ENCODE results near the gene MEIS2. TPM values are rescaled to one million over a fixed set of nuclear protein-coding genes. Genes with fewer than 3 reads are reported as not detected.
A peak's percentile ranks its signal among the peaks of the same experiment; 100 is the strongest.

The MEIS2 gene
- polyA plus RNA-seq, 1 donor from 2014 or later: not detected

DNA sequence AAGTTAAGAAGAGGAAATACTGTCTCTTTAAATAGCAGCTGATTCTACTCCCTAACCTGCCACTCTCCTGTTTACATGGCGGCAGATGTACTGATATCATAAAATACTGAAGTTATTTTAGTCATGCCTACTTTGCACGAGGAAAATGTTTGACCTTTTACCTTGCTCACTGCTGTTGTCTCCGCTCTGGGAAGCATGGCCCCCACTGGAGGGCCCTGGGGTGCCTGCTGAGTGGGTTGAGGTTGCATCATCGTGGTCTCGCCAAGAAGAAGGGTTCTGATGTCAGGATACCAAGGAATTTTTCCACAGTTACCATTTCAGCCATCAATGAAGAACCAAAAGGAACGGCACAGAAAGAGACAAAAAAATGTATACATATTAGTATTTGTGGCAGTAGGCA is 16.7 kb downstream of the MEIS2 start:
- Mint-ChIP-seq H3K4me1 (peaks cover 0 to 1% (median 0%) of the 10 kb centered on the region in 3 donors), H3K4me3 (no peak overlapping the region), H3K27me3 (peaks cover 3% of the 10 kb centered on the region), H3K27ac (no peak overlapping the region), H3K9me3 (no peaks in the 10 kb centered on the region), H3K36me3 (no peaks in the 10 kb centered on the region)

- H3K27me3 Mint-ChIP-seq: peaks cover 3% of the 10 kb centered on the region
- no peaks in the 10 kb centered on the region for H3K9me3 Mint-ChIP-seq
- no peaks in the 10 kb centered on the region for H3K36me3 Mint-ChIP-seq
- no peak overlapping the region for H3K4me3 Mint-ChIP-seq
- H3K4me1 Mint-ChIP-seq: peaks cover 0 to 1% (median 0%) of the 10 kb centered on the region in 3 donors
- H3K27ac Mint-ChIP-seq: no peak overlapping the region
Measured at GRCh38 chr15:37081983-37082382, 18.4 kb downstream of the MEIS2 start.

DNA sequence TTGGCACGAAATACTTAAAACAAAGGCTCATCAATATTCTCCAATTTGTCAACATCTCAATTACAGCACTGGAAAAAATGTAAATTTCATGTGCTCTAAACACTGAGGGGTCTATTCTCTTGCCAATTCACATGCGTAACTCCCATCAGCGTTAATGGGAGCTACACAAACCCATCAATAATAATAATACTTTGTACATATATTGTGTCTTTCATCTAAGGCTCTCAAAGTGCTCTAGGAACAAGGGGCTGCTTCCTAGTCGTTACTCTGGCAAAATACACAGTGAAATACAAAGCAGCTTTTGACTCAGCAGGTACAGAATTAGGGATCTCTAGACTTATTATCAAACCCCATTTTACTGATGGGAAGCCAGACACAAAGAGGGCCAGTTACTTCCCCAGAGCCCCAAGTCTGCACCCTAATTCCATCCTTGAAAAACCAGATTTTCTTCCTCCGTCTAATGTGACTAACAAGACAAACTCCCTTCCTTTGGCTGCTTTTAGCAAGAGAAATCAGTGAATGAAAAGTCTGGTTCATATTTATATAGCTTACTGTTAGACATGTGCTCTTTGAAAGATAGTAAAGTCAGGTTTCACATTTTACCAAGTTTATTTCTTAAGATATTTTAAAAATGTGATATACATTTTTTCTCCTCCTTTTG is 20.0 kb downstream of the MEIS2 start:
- Mint-ChIP-seq H3K36me3 (no peaks in the 10 kb centered on the region), H3K4me1 (peaks cover 0 to 4% (median 2%) of the 10 kb centered on the region in 3 donors), H3K27me3 (peaks cover 5% of the 10 kb centered on the region), H3K27ac (peak overlapping the region in 1 of 3 donors; percentile 62), H3K9me3 (no peaks in the 10 kb centered on the region), H3K4me3 (no peak overlapping the region)

- H3K4me3 Mint-ChIP-seq: no peak overlapping the region
- no peak overlapping the region for H3K27ac Mint-ChIP-seq
- H3K4me1 Mint-ChIP-seq: peaks cover 0 to 4% (median 2%) of the 10 kb centered on the region in 3 donors
- H3K36me3 Mint-ChIP-seq: no peaks in the 10 kb centered on the region
- H3K9me3 Mint-ChIP-seq: no peaks in the 10 kb centered on the region
- peaks cover 5% of the 10 kb centered on the region for H3K27me3 Mint-ChIP-seq
Measured at GRCh38 chr15:37079726-37080125, 20.6 kb downstream of the MEIS2 start.

DNA sequence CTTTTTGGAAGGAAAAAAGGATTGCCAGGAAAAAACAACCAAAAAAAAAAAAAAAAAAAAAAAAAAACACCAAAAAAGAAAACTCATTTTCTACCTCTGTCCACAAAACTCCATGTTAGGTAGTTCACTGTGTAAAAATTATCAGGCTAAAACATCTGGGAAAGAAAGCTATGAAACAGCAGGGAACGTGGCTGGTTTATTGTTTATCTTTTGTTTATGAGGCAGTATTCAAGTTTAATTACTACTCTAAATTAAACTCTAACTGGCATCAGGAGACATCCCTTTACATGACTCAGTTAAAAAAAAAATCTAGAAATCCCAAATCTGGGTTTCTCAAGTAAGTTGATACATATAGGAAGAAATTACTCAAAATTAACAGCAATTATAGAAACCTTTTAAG is 21.8 kb downstream of the MEIS2 start:
- no peak overlapping the region for H3K27ac Mint-ChIP-seq
- no peaks in the 10 kb centered on the region for H3K36me3 Mint-ChIP-seq
- peaks cover 0 to 4% (median 2%) of the 10 kb centered on the region in 3 donors for H3K4me1 Mint-ChIP-seq
- H3K4me3 Mint-ChIP-seq: no peak overlapping the region
- H3K9me3 Mint-ChIP-seq: no peaks in the 10 kb centered on the region
- H3K27me3 Mint-ChIP-seq: peaks cover 5% of the 10 kb centered on the region

DNA sequence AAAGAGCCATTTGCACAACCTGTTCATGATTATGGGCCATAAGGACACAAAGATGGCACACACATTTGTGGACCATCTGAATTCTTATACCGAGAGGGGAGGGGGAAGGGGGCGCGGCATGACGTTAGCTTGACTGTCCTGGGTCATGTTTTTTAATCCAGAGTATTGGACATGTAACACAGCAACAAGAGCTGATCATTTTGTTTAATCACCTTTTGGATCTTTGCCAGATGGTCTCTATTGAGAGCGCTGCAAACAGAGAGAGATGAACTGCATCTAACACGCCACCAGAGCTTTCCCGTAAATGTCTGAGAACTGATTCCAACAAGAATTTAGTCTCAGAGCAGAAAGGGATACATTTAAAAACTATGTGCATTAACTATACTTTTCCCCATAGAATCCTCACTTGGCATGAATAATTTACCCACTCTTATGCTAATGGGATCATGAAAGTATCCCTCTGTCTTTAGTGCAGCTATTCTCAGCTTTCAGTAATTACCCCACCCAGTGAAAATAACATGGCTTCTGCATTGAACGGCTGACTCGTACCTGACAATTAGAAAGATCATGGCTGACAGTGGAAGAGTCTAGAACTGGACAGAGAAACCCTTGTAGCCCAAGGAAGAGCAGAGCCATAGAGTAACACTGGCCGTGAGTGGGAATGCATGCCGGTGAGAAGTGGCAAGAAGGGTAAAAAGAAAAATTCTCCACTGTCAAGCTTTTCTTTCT is 22.6 kb downstream of the MEIS2 start:
- Mint-ChIP-seq H3K4me1 (peaks cover 0 to 4% (median 2%) of the 10 kb centered on the region in 3 donors), H3K27me3 (peaks cover 5% of the 10 kb centered on the region), H3K36me3 (no peaks in the 10 kb centered on the region), H3K9me3 (no peaks in the 10 kb centered on the region), H3K4me3 (no peak overlapping the region), H3K27ac (no peak overlapping the region)

DNA sequence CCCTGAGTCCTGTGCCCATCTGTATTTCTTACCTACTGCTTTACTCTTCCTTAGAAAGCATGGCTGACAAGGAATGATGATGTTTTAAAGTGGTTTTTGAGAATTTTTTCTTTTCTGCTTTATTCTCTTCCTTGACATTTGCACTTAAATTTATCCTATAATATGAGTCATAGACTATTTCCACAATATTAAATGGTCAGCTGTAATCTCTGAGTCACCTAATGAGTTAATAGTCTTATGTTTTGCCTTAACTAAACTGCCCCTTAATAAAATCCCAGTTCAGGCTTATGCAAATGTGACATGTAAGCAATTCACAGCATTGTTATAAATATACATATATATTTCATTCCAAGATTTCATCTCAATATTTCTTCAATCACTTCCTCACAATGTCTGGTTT is 23.8 kb downstream of the MEIS2 start:
- no peaks in the 10 kb centered on the region for H3K9me3 Mint-ChIP-seq
- H3K36me3 Mint-ChIP-seq: no peaks in the 10 kb centered on the region
- peaks cover 0 to 4% (median 2%) of the 10 kb centered on the region in 3 donors for H3K4me1 Mint-ChIP-seq
- no peak overlapping the region for H3K27ac Mint-ChIP-seq
- H3K27me3 Mint-ChIP-seq: peaks cover 5% of the 10 kb centered on the region
- no peak overlapping the region for H3K4me3 Mint-ChIP-seq

DNA sequence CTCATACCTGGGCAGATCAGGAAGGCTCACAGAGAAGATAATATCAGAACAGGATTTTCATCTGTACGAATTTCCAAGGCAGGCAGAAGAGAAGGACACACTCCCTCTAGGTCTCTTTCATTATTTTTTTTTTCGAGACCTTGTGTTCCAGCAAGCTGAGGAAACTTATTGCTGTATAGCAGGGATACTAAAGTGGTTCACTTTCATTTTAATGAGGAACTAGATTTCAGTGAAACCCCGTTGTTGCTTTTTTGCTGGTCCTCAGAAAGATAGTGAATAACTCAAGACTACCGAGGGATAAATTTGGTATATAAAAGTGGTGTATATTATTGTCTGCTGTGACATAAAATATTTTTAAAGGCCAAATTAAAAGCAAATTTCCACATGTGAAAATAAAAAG is 24.6 kb downstream of the MEIS2 start:
- no peak overlapping the region for H3K4me3 Mint-ChIP-seq
- peaks cover 2% of the 10 kb centered on the region for H3K27me3 Mint-ChIP-seq
- no peaks in the 10 kb centered on the region for H3K36me3 Mint-ChIP-seq
- no peak overlapping the region for H3K27ac Mint-ChIP-seq
- no peaks in the 10 kb centered on the region for H3K9me3 Mint-ChIP-seq
- H3K4me1 Mint-ChIP-seq: peaks cover 0 to 4% (median 2%) of the 10 kb centered on the region in 3 donors

DNA sequence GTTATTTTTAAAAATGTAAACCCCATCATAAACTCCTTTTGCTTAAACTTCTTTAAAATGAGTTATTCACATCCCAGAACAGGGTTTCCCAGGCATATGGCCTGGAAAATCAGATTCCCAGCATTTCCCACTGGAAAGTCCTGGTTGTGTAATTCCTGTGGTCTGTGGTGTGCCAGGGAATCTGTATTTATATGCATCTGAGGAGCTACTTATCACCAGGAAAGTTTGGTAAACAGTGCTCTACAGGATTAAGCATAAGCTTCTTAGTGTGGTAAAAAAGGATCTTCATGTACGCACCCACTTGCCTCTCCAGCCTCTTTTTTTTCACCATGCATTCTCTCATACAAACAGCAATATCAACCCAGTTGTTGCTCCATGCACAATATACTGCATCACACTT is 28.2 kb downstream of the MEIS2 start:
- Mint-ChIP-seq H3K36me3 (no peaks in the 10 kb centered on the region), H3K9me3 (no peaks in the 10 kb centered on the region), H3K27ac (peak overlapping the region in 1 of 3 donors; percentile 25), H3K27me3 (peaks cover 2% of the 10 kb centered on the region), H3K4me3 (no peak overlapping the region), H3K4me1 (peaks cover 0 to 4% (median 2%) of the 10 kb centered on the region in 3 donors)

GRCh38 chr15:37071134-37071533 is 29.2 kb downstream of the MEIS2 start:
- Mint-ChIP-seq H3K4me3 (no peak overlapping the region), H3K27me3 (peaks cover 4% of the 10 kb centered on the region), H3K27ac (no peak overlapping the region), H3K9me3 (no peaks in the 10 kb centered on the region), H3K4me1 (peaks cover 0 to 4% (median 2%) of the 10 kb centered on the region in 3 donors), H3K36me3 (no peaks in the 10 kb centered on the region)

GRCh38 chr15:37070686-37071085 is 29.7 kb downstream of the MEIS2 start:
- Mint-ChIP-seq H3K9me3 (no peaks in the 10 kb centered on the region), H3K36me3 (no peaks in the 10 kb centered on the region), H3K4me1 (peaks cover 0 to 3% (median 2%) of the 10 kb centered on the region in 3 donors), H3K4me3 (no peak overlapping the region), H3K27ac (no peak overlapping the region), H3K27me3 (peaks cover 2% of the 10 kb centered on the region)

DNA sequence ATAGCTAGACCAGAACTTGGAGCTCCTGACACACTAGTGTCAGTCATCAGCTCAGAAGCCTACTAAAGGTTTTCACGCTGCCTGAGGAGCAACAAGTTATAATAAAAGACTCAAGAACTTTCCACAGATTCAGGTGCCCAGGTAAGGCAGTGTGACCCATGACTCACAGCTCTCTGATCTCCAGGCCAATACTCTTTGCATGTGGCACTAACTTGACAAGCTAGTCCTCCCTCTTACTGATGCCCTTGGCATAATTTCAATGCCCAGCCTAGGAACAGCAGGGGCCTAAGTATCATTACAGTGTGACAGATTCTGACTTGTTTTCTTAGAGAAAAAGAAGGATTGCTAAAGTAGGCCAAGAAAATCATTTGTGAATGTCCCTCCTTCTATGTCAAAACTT is 38.4 kb downstream of the MEIS2 start:
- H3K4me1 Mint-ChIP-seq: no peaks in the 10 kb centered on the region
- peaks cover 2% of the 10 kb centered on the region for H3K27me3 Mint-ChIP-seq
- H3K9me3 Mint-ChIP-seq: peaks cover 0 to 4% (median 3%) of the 10 kb centered on the region in 3 donors
- H3K27ac Mint-ChIP-seq: no peak overlapping the region
- no peak overlapping the region for H3K4me3 Mint-ChIP-seq
- H3K36me3 Mint-ChIP-seq: no peaks in the 10 kb centered on the region

DNA sequence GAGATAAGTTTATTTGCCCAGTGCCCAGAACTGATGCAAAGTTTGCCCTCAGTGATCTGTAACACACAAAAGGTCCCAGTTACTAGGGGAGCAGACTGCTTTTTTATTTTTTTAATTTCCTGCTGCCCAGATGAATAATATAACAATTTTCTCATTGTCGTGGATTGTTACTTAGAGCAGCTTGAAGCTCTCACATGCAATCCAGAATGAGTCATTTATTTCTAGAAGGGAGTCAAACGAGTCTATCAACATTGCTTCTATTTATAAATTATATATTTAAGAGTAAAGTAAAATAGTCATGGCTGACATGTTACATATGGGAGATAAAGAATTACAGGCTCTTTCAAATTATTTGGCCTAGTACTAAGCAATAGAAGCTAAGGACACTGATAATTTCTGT is 41.3 kb downstream of the MEIS2 start:
- Mint-ChIP-seq H3K9me3 (peaks cover 0 to 4% (median 3%) of the 10 kb centered on the region in 3 donors), H3K27me3 (no peaks in the 10 kb centered on the region), H3K27ac (no peak overlapping the region), H3K36me3 (no peaks in the 10 kb centered on the region), H3K4me3 (no peak overlapping the region), H3K4me1 (no peaks in the 10 kb centered on the region)

DNA sequence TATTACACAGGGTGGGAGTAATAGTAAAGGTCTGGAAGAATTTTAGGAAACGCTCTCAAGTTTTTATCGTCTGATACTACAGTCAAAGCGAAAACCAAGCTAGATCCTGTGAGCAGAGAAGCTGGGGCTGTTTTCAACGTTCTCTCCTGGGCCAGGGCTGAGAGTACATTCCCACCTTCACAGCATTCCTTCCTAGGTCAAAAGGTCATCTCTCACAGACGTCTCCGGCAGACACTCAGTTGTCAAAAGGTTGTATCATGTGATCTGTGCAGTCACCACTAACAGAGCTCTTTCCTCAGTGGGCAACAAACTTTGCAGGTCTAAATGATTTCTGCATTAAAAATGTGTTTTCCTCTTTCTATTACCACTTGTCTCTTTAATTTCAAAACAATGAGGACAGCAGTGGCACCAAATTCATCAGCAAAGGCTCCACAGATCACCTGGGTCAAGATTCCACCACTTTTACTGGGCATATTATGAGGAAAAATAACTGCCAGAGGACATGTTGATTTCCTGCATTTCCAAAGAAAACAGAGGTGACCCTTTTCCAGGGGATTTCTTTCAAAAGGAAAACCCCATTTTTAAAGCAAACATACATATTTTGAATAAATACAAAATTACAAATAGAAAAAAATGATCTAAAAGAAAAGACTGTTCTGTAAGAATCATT is 41.9 kb downstream of the MEIS2 start:
- H3K4me3 Mint-ChIP-seq: no peak overlapping the region
- peaks cover 0 to 4% (median 3%) of the 10 kb centered on the region in 3 donors for H3K9me3 Mint-ChIP-seq
- H3K27me3 Mint-ChIP-seq: no peaks in the 10 kb centered on the region
- H3K36me3 Mint-ChIP-seq: no peaks in the 10 kb centered on the region
- no peaks in the 10 kb centered on the region for H3K4me1 Mint-ChIP-seq
- no peak overlapping the region for H3K27ac Mint-ChIP-seq

DNA sequence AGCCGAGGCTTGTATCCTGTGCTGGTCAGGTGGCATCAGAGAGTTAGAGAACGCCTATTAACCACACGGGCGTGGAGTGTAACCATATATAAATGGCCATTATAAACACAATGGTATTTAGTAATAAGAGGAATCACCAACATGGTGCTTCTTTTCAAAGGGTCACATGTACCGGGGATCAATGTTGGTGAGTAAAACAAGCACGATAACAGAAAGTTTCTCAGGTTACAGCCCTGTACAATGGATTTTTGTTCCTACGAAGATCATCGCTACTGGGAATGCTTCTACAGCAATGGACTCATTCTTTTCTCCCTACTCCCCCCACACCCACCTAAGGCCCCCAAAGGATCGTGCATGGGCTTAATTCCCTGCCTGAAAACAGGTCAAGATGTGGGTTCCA is 42.5 kb downstream of the MEIS2 start:
- Mint-ChIP-seq H3K4me3 (no peak overlapping the region), H3K27me3 (no peaks in the 10 kb centered on the region), H3K27ac (no peak overlapping the region), H3K9me3 (peaks cover 0 to 5% (median 3%) of the 10 kb centered on the region in 3 donors), H3K4me1 (no peaks in the 10 kb centered on the region), H3K36me3 (no peaks in the 10 kb centered on the region)

Data from IgD-negative memory B cell (primary cell).